Measurements from ENCODE around the gene PRKCB. TPM values are rescaled to one million over a fixed set of nuclear protein-coding genes. Genes with fewer than 3 reads are reported as not detected.

Gene PRKCB
- total RNA-seq, 2 donors from 2014 or later = 2.9 to 28.6 TPM

DNA sequence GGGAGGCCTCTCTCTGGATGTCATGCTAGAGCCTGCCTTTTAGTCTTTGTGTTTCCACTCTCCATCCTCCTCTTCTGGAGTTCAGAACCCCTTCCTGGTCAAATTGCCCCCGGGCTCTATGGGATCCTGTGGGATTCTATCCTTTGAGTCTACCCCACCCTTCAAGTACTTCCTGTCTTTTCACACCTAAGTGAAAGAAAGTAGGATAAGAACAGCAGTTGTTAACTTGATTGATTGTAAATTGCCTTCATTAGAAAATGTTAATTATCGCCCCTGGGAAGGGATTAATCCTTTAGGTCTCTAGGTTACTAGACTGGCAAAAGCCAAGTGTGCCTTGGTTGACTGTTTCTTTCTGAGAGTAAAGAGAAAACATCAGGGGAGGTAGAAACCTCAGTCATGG is 30.1 kb downstream of the PRKCB start:
- intact Hi-C loops (cut with DNase I) = no loop called here
- Histone ChIP-seq H3K4me3 (no peak overlapping the region), H3K27ac (no peak overlapping the region), H3K9me3 (no peaks in the 10 kb centered on the region), H3K4me1 (replicated peaks) (no peaks in the 10 kb centered on the region), H3K36me3 (no peaks in the 10 kb centered on the region), H3K27me3 (replicated peaks; ENCODE audit: insufficient read depth) (no peaks in the 10 kb centered on the region)
- WGBS = 53% methylated on average over 2 of the region's 2 CpGs
- no peak for DNase-seq (ENCODE audit: low spot score)
- TF ChIP-seq POLR2AphosphoS5 (IDR thresholded peaks at IDR 0.05) = no peak
- no peak for TF ChIP-seq POLR2A (IDR thresholded peaks at IDR 0.05)
- TF ChIP-seq, protein P1, sequence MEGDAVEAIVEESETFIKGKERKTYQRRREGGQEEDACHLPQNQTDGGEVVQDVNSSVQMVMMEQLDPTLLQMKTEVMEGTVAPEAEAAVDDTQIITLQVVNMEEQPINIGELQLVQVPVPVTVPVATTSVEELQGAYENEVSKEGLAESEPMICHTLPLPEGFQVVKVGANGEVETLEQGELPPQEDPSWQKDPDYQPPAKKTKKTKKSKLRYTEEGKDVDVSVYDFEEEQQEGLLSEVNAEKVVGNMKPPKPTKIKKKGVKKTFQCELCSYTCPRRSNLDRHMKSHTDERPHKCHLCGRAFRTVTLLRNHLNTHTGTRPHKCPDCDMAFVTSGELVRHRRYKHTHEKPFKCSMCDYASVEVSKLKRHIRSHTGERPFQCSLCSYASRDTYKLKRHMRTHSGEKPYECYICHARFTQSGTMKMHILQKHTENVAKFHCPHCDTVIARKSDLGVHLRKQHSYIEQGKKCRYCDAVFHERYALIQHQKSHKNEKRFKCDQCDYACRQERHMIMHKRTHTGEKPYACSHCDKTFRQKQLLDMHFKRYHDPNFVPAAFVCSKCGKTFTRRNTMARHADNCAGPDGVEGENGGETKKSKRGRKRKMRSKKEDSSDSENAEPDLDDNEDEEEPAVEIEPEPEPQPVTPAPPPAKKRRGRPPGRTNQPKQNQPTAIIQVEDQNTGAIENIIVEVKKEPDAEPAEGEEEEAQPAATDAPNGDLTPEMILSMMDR (IDR thresholded peaks at IDR 0.05) = no peak

DNA sequence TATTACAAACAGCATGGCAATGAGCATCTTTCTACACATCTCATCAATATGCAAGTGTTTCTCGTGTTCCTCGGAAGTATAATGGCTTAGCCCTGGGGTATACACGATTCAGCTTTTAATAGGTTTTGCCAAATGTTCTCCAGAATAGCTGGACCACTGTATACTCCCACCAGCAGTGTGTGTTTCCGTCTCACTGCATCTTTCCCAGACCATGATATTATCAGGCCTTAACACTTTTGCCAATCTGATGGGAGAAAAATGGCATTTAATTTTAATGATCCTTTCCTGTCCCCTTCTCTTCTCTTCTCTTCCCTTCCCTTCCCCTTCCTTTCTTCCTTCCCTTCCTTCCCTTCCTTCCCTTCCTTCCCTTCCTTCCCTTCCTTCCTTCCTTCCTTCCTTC is 30.8 kb downstream of the PRKCB start:
- whole genome bisulfite sequencing = 61% methylated on average over 4 of the region's 4 CpGs

DNA sequence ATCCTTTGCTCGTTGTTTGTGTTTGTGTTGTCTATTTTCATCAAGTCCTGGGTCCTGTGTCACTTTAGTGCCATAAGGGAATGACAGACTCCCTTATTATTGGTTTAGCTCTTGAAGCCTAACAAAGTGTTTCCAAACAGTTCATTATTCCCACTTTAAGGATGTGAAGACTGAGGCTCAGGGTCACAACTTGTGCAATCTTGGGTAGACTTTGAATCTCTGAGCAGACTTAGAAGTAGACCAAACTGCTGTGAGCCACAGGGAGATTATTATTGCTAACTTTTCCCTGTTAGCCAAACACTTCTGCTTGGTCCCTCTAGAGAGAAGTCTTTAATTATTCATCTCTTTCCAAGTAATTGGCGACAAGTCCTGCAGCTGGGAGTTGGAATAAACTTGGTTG is 31.8 kb downstream of the PRKCB start:
- Histone ChIP-seq H3K4me1 (replicated peaks) (no peaks in the 10 kb centered on the region), H3K27ac (no peak overlapping the region), H3K4me3 (no peak overlapping the region), H3K36me3 (no peaks in the 10 kb centered on the region), H3K9me3 (no peaks in the 10 kb centered on the region), H3K27me3 (replicated peaks; ENCODE audit: insufficient read depth) (no peaks in the 10 kb centered on the region)
- TF ChIP-seq POLR2AphosphoS5 (IDR thresholded peaks at IDR 0.05) = no peak
- no peak for TF ChIP-seq POLR2A (IDR thresholded peaks at IDR 0.05)
- TF ChIP-seq, protein P1 (IDR thresholded peaks at IDR 0.05) = no peak
- WGBS = 83% methylated on average over 2 of the region's 2 CpGs
- intact Hi-C loops (cut with DNase I) = no loop called here
- no peak for DNase-seq (ENCODE audit: low spot score)

More for the DNA sequence above, 30.8 kb downstream of the PRKCB start:
- intact Hi-C loops (cut with DNase I) = no loop called here
- Histone ChIP-seq H3K4me1 (replicated peaks) (no peaks in the 10 kb centered on the region), H3K4me3 (no peak overlapping the region), H3K36me3 (no peaks in the 10 kb centered on the region), H3K27ac (no peak overlapping the region), H3K27me3 (replicated peaks; ENCODE audit: insufficient read depth) (no peaks in the 10 kb centered on the region), H3K9me3 (no peaks in the 10 kb centered on the region)
- no peak for TF ChIP-seq POLR2A (IDR thresholded peaks at IDR 0.05)
- TF ChIP-seq, protein P1 (IDR thresholded peaks at IDR 0.05) = no peak
- no peak for TF ChIP-seq POLR2AphosphoS5 (IDR thresholded peaks at IDR 0.05)
- DNase-seq (ENCODE audit: low spot score) = no peak

DNA sequence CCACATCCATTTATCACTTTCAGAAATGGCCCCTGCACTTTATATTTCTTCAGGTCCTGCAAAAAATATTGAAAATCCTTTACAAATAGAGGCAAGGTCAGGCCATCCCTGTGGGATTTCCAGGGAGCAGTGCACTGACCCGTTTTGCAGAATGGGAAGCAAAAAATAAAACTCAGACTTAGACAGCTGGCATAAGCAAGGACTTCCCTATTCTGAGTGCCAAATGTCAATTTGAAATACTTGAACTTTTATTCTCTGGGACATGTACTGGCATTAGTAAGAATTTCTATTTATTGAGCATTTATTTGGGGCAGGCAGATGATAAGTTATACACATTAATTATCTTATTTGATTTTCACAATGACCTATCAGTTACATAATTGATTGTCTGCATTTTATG is 32.4 kb downstream of the PRKCB start:
- Histone ChIP-seq H3K9me3 (no peaks in the 10 kb centered on the region), H3K27ac (no peak overlapping the region), H3K4me1 (replicated peaks) (no peaks in the 10 kb centered on the region), H3K36me3 (no peaks in the 10 kb centered on the region), H3K27me3 (replicated peaks; ENCODE audit: insufficient read depth) (no peaks in the 10 kb centered on the region), H3K4me3 (no peak overlapping the region)
- no peak for DNase-seq (ENCODE audit: low spot score)
- WGBS = 34% methylated on average over 1 of the region's 1 CpG
- intact Hi-C loops (cut with DNase I) = no loop called here
- no peak for TF ChIP-seq POLR2AphosphoS5 (IDR thresholded peaks at IDR 0.05)
- TF ChIP-seq POLR2A (IDR thresholded peaks at IDR 0.05) = no peak
- TF ChIP-seq, protein P1 (IDR thresholded peaks at IDR 0.05) = no peak

DNA sequence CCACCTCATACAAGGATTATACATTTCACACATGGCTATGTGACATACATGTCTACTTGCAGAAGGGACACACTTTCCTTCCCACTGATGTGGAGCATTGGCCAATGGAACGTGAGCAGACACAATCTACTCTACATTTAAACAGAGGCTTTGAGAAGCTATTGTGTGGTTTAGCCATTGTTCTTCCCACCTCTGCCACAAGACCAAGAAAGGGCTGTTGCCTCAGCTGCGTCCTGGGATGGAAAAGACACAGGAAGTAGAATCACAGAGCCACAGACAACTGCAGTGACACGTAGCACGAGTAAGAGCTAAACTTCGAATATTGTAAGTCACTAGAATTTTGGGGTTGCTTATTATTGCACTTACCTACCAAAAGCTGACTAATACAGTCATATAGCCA is 33.3 kb downstream of the PRKCB start:
- TF ChIP-seq POLR2A (IDR thresholded peaks at IDR 0.05) (no peak), POLR2AphosphoS5 (IDR thresholded peaks at IDR 0.05) (no peak)
- TF ChIP-seq, protein P1 (IDR thresholded peaks at IDR 0.05) = no peak
- DNase-seq (ENCODE audit: low spot score) = no peak
- Histone ChIP-seq H3K9me3 (no peaks in the 10 kb centered on the region), H3K27ac (no peak overlapping the region), H3K4me3 (no peak overlapping the region), H3K4me1 (replicated peaks) (no peaks in the 10 kb centered on the region), H3K27me3 (replicated peaks; ENCODE audit: insufficient read depth) (no peaks in the 10 kb centered on the region), H3K36me3 (no peaks in the 10 kb centered on the region)
- intact Hi-C loops (cut with DNase I) = no loop called here
- 74% methylated on average over 5 of the region's 5 CpGs for WGBS
